NB4 (cell line): ENCODE results near the gene INPP5E.
"Not testable (repeated sequence)": the region's sequence is repeated elsewhere in the genome, so short reads cannot be mapped to it uniquely, and the experiment has no call there.

Experiments used
- DNase-seq: peaks from one replicate; pipeline ENCODE4 v3.0.0; 2010; ENCODE audit warnings: low read depth
- H3K4me3 ChIP-seq: one replicate; pipeline ENCODE4 v1.5.1; 2011; ENCODE audit warnings: mild to moderate bottlenecking, low read depth, low read length, moderate library complexity
- CTCF ChIP-seq: IDR thresholded peaks from one replicate; pipeline ENCODE4 v1.5.1; 2012; ENCODE audit warnings: low read depth, low read length
- MAX ChIP-seq: IDR thresholded peaks from 2 replicates; pipeline ENCODE4 v1.6.1; 2011; ENCODE audit warnings: low read depth, low read length
- MYC ChIP-seq: IDR thresholded peaks from 2 replicates; pipeline ENCODE4 v1.6.1; 2011; ENCODE audit warnings: low read depth, low read length
- POLR2A ChIP-seq: IDR thresholded peaks from 2 replicates; pipeline ENCODE4 v1.6.1; 2011; ENCODE audit warnings: mild to moderate bottlenecking; ENCODE audit not compliant: insufficient read length; ENCODE audit errors: extremely low read depth

INPP5E gene

GRCh38 chr9:136410500-136411287 is 29.0 kb downstream of the INPP5E start, which contains the start of the genes ENTR1 and PMPCA:
TSS of gene ENTR1 (minus strand) at chr9:136410614. CDS start at chr9:136410397, 217 bp downstream.
TSS of gene PMPCA (plus strand) at chr9:136410658. CDS start at chr9:136410669, 11 bp downstream.
- DNase-seq: peak; percentile 93
- peak within 1 kb of the TSS; percentile 86 for H3K4me3 ChIP-seq
- TF ChIP-seq MYC (peak; percentile 96), CTCF (no peak), MAX (peak; percentile 83), POLR2A (peak; percentile 92)

GRCh38 chr9:136409557-136410455 is 29.8 kb downstream of the INPP5E start:
- TF ChIP-seq MAX (peak; percentile 88), CTCF (no peak), MYC (peak; percentile 65; the same call in 1 of the 2 replicates)
- H3K4me3 ChIP-seq: peak overlapping the region; percentile 80
- DNase-seq: peak; percentile 57

- TF ChIP-seq MYC: no peak
- TF ChIP-seq CTCF: no peak
- TF ChIP-seq POLR2A: no peak
- no peak for TF ChIP-seq MAX
- H3K4me3 ChIP-seq: no peak overlapping the region
- no peak for DNase-seq
These were observed 31.7 kb downstream of the INPP5E start for GRCh38 chr9:136407911-136408310.

GRCh38 chr9:136407061-136407460 is 32.6 kb downstream of the INPP5E start:
- H3K4me3 ChIP-seq, DNase-seq: not testable (repeated sequence)

- not testable (repeated sequence) for H3K4me3 ChIP-seq, DNase-seq
These were observed 33.7 kb downstream of the INPP5E start for GRCh38 chr9:136405904-136406303.

GRCh38 chr9:136405481-136405880 is 34.2 kb downstream of the INPP5E start:
- DNase-seq: no peak
- TF ChIP-seq MYC (no peak), POLR2A (no peak), CTCF (no peak), MAX (no peak)
- H3K4me3 ChIP-seq: no peak overlapping the region
